ENCODE results near the gene WDFY4.

DNA sequence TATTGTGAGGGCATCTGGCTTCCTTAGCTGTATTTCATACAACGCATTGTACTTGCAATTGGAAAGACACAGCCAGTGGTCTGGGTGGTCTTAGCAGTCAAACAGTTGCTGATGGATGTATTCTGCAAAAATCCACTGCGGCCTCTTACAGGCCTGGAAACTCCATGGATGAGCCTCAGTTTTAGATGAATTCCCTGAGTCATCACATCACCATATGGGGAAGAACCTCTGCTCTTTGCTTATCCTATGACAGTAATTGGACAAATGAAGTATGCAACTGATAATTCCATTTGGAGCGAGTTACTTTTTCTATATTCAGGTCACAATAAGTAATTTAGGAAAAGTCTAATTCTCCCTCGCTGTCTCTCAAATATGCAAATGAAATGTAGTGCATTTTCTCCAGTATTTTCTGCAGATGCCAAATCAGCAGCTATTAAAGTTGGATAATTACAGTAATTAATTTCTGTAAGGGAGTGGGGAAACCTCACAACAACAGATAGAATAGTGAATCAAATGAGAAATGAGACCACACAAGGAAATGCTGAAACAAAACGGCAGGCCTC lies 78.8 kb downstream of the WDFY4 start:
- TF ChIP-seq POLR2A (IDR thresholded peaks at IDR 0.05) (no peak), POLR2AphosphoS5 (IDR thresholded peaks at IDR 0.05) (no peak)
- TF ChIP-seq, protein P1, sequence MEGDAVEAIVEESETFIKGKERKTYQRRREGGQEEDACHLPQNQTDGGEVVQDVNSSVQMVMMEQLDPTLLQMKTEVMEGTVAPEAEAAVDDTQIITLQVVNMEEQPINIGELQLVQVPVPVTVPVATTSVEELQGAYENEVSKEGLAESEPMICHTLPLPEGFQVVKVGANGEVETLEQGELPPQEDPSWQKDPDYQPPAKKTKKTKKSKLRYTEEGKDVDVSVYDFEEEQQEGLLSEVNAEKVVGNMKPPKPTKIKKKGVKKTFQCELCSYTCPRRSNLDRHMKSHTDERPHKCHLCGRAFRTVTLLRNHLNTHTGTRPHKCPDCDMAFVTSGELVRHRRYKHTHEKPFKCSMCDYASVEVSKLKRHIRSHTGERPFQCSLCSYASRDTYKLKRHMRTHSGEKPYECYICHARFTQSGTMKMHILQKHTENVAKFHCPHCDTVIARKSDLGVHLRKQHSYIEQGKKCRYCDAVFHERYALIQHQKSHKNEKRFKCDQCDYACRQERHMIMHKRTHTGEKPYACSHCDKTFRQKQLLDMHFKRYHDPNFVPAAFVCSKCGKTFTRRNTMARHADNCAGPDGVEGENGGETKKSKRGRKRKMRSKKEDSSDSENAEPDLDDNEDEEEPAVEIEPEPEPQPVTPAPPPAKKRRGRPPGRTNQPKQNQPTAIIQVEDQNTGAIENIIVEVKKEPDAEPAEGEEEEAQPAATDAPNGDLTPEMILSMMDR (IDR thresholded peaks at IDR 0.05) = no peak
